Endothelial cell (in vitro differentiated cells): Measurements from ENCODE around the gene SCRG1. TPM values are rescaled to one million over a fixed set of nuclear protein-coding genes. Genes with fewer than 3 reads are reported as not detected.

Experiments
- DNase-seq: peaks from one replicate; pipeline ENCODE4 v3.0.0; 2021; ENCODE audit warnings: low spot score
- H3K27ac Mint-ChIP-seq: one replicate; pipeline ENCODE4 v1.8.0; 2021; ENCODE audit warnings: mixed read lengths, inconsistent platforms; ENCODE audit not compliant: unreplicated experiment
- H3K27me3 Mint-ChIP-seq: one replicate; pipeline ENCODE4 v1.8.0; 2021; ENCODE audit warnings: mild to moderate bottlenecking, moderate library complexity, mixed read lengths, inconsistent platforms; ENCODE audit not compliant: unreplicated experiment
- H3K36me3 Mint-ChIP-seq: one replicate; pipeline ENCODE4 v1.8.0; 2021; ENCODE audit warnings: mild to moderate bottlenecking, low read depth, mixed read lengths, inconsistent platforms; ENCODE audit not compliant: unreplicated experiment
- H3K4me1 Mint-ChIP-seq: one replicate; pipeline ENCODE4 v1.8.0; 2021; ENCODE audit warnings: mild to moderate bottlenecking, mixed read lengths, inconsistent platforms; ENCODE audit not compliant: unreplicated experiment
- H3K4me3 Mint-ChIP-seq: one replicate; pipeline ENCODE4 v1.8.0; 2021; ENCODE audit warnings: mild to moderate bottlenecking, mixed read lengths, inconsistent platforms; ENCODE audit not compliant: unreplicated experiment
- H3K9me3 Mint-ChIP-seq: one replicate; pipeline ENCODE4 v1.8.0; 2021; ENCODE audit warnings: mixed read lengths, inconsistent platforms; ENCODE audit not compliant: unreplicated experiment
- total RNA-seq: library from RNA; stranded (reverse); fragmentation: NEBNext Ultra II Directional; extraction: Animal tissue kit (Norgen Biotek cat#: 25700); gene quantifications from one replicate; pipeline ENCODE4 v1.2.1, GENCODE V29; 2021; ENCODE audit not compliant: unreplicated experiment
- TF ChIP-seq, protein P1 (sequence below): fragments of 200-600 bp; sonication (generic); IDR thresholded peaks from one replicate; pipeline ENCODE4 v1.5.0; 2021; ENCODE audit warnings: antibody characterized with exemption; ENCODE audit not compliant: unreplicated experiment

SCRG1 gene
- total RNA-seq, 1 donor from 2014 or later = not detected

DNA sequence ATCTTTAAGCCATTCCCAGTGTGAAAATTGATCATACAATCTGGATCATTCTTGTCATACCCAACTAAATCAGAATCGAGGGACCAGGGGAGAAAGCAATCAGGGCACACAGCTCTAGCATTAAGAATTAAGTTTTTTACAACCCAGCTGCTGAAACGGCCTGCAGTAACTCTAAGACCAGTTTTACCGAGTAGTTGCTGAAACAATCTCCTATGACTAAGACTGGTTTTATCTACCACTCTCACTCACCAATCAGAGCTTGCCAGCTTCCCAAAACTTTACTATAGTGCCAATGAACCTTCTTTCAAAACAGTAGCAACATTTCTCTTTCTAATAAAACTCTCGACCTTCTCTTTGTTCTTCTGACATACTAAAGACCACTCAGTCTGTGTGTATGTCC, 31.0 kb downstream of the SCRG1 start:
- no peaks in the 10 kb centered on the region for H3K9me3 Mint-ChIP-seq
- H3K4me3 Mint-ChIP-seq = no peak overlapping the region
- peaks cover 15% of the 10 kb centered on the region for H3K27me3 Mint-ChIP-seq
- DNase-seq = no peak
- no peak overlapping the region for H3K27ac Mint-ChIP-seq
- TF ChIP-seq, protein P1, sequence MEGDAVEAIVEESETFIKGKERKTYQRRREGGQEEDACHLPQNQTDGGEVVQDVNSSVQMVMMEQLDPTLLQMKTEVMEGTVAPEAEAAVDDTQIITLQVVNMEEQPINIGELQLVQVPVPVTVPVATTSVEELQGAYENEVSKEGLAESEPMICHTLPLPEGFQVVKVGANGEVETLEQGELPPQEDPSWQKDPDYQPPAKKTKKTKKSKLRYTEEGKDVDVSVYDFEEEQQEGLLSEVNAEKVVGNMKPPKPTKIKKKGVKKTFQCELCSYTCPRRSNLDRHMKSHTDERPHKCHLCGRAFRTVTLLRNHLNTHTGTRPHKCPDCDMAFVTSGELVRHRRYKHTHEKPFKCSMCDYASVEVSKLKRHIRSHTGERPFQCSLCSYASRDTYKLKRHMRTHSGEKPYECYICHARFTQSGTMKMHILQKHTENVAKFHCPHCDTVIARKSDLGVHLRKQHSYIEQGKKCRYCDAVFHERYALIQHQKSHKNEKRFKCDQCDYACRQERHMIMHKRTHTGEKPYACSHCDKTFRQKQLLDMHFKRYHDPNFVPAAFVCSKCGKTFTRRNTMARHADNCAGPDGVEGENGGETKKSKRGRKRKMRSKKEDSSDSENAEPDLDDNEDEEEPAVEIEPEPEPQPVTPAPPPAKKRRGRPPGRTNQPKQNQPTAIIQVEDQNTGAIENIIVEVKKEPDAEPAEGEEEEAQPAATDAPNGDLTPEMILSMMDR = no peak
- peaks cover 32% of the 10 kb centered on the region for H3K4me1 Mint-ChIP-seq
- H3K36me3 Mint-ChIP-seq = no peaks in the 10 kb centered on the region

DNA sequence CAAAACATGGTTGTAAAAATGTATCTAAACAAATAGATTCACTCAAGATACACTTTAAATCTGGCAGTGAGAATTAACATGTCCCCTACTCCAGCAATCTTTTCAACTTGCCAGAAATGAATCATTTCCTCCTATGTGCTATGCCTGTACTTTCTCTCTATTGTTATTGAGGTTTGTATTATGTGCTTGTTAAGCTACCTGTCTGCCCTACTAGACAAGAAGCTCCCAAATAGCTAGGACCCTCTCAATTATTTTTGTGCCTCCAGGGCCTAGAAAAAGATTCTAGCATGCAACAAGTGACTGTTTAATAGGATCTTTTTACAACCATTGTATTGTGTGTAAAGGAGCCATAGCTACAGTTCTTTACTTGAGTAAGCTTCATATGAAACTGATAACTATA, 31.6 kb downstream of the SCRG1 start:
- Mint-ChIP-seq H3K4me1 (peaks cover 27% of the 10 kb centered on the region), H3K36me3 (no peaks in the 10 kb centered on the region), H3K27ac (no peak overlapping the region), H3K9me3 (no peaks in the 10 kb centered on the region), H3K27me3 (peaks cover 14% of the 10 kb centered on the region), H3K4me3 (no peak overlapping the region)
- TF ChIP-seq, protein P1 = no peak
- DNase-seq = no peak

DNA sequence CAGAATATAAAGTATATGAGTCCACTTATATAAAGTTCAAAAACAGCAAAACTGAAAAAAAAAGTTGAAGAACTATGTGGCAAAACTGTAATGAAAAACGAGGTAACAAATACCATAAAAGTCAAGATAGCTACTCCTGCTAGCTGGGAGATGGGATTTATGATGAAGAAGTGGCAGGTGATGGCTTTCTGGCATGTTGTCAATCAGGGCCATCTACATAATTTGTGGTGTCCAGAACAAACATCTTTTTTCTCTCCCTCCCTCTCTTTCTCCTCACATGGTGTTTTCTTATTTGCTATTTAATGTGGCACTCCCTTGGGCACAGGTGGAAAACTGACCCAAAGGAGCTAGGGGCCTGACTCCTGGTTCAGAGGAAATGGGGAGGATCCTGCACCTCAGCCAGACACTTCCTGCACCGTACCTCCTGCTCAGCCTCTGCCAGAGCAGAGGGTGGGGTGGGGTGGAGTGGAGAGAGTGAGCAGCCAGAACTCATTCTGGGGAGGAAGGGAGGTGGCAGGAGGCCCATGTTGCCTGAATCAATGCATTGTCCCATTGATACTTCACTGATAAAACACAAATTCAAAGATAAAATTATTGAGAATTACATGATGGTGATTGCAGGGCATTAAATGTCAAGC, 33.4 kb downstream of the SCRG1 start:
- Mint-ChIP-seq H3K27ac (no peak overlapping the region), H3K36me3 (no peaks in the 10 kb centered on the region), H3K4me1 (peaks cover 25% of the 10 kb centered on the region), H3K4me3 (no peak overlapping the region), H3K9me3 (no peaks in the 10 kb centered on the region), H3K27me3 (peaks cover 11% of the 10 kb centered on the region)
- no peak for DNase-seq
- TF ChIP-seq, protein P1 = no peak

DNA sequence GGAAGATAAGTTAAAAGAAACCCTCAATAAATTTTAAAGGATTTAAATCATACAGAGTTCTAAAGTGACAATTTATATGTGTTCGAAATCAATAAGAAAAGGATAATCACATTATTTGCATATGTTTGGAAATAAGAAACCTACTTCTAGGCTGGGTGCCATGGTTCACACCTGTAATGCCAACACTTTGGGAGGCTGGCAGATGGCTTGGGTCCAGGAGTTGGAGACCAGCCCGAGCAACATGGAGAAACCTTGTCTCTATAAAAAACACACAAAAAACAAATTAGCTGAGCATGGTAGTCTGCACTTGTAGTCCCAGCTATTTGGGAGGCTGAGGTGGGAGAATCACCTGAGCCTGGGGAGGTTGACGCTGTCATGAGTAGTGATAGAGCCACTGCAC, 36.2 kb downstream of the SCRG1 start:
- Mint-ChIP-seq H3K4me1 (peaks cover 16% of the 10 kb centered on the region), H3K9me3 (no peaks in the 10 kb centered on the region), H3K36me3 (peaks cover 6% of the 10 kb centered on the region), H3K27me3 (peaks cover 1% of the 10 kb centered on the region), H3K27ac (no peak overlapping the region), H3K4me3 (no peak overlapping the region)
- TF ChIP-seq, protein P1 = no peak
- no peak for DNase-seq

DNA sequence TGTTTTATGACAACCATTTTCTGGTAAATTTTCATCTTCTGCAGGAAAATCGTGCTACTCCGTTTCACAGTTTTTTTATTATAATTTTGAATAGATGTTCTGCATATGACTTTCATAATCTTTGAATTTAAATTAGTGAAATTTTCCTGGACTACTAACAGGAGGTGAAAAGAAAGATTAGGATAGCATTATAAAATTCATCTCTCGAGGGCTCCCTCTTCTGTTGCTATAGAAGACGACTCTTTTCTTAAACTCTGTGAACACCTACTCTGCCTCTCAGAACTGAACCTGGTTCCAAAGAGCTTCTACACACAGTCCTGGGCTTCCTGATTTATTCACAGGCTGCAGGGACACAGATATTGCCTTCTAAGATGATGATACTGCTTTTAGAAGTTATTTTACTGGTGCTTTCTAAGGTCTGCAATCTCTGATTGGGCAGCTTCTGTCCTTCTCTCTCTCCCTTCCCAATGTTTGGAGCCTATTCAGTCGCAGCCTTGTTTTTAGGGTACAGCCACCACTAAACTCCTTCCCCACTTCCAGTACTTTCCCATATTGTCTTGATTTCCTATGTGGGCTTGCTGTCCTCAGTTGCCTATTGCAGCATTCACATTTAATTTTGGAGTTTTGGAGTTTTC, 38.2 kb downstream of the SCRG1 start:
- H3K27me3 Mint-ChIP-seq = peaks cover 1% of the 10 kb centered on the region
- H3K4me3 Mint-ChIP-seq = no peak overlapping the region
- no peak overlapping the region for H3K27ac Mint-ChIP-seq
- DNase-seq = no peak
- TF ChIP-seq, protein P1 = no peak
- no peaks in the 10 kb centered on the region for H3K9me3 Mint-ChIP-seq
- peaks cover 7% of the 10 kb centered on the region for H3K4me1 Mint-ChIP-seq
- peaks cover 6% of the 10 kb centered on the region for H3K36me3 Mint-ChIP-seq
